HFF-Myc (cell line): ENCODE data around the gene FILIP1.

Source experiments
- DNase-seq: peaks from one replicate; pipeline ENCODE4 v3.0.0-alpha.2; 2011; ENCODE audit warnings: low read depth; ENCODE audit errors: extremely low read depth
- H3K4me3 ChIP-seq: replicated peaks from 2 replicates; pipeline ENCODE4 v1.5.1; 2011; ENCODE audit warnings: low read depth, mild to moderate bottlenecking, control low read depth, low read length
- TF ChIP-seq, protein P1 (sequence below): IDR thresholded peaks from 2 replicates; pipeline ENCODE4 v1.5.1; 2012; ENCODE audit warnings: mild to moderate bottlenecking, low read depth, low read length, control low read depth; ENCODE audit errors: missing control alignments

FILIP1 gene

DNA sequence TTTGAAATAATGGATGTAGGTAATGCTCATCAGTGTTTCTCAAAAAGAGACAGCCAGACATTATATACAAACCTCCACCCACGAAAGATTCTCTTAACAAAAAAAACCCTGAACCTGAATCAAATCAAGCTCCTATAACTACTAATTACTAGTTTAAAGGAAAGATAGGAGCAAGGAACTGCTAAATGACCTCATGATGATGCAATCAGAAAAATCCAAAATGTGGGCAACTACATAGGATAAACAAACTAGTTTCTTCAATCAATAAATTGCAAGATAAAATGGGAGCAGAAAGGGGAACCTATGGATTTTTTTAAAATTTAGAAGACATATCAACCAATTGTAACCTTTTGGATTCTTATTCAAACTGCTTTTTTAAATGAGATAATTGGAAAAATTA lies 165.8 kb downstream of the FILIP1 start:
- no peak for DNase-seq
- H3K4me3 ChIP-seq = no peak overlapping the region
- TF ChIP-seq, protein P1, sequence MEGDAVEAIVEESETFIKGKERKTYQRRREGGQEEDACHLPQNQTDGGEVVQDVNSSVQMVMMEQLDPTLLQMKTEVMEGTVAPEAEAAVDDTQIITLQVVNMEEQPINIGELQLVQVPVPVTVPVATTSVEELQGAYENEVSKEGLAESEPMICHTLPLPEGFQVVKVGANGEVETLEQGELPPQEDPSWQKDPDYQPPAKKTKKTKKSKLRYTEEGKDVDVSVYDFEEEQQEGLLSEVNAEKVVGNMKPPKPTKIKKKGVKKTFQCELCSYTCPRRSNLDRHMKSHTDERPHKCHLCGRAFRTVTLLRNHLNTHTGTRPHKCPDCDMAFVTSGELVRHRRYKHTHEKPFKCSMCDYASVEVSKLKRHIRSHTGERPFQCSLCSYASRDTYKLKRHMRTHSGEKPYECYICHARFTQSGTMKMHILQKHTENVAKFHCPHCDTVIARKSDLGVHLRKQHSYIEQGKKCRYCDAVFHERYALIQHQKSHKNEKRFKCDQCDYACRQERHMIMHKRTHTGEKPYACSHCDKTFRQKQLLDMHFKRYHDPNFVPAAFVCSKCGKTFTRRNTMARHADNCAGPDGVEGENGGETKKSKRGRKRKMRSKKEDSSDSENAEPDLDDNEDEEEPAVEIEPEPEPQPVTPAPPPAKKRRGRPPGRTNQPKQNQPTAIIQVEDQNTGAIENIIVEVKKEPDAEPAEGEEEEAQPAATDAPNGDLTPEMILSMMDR = no peak

DNA sequence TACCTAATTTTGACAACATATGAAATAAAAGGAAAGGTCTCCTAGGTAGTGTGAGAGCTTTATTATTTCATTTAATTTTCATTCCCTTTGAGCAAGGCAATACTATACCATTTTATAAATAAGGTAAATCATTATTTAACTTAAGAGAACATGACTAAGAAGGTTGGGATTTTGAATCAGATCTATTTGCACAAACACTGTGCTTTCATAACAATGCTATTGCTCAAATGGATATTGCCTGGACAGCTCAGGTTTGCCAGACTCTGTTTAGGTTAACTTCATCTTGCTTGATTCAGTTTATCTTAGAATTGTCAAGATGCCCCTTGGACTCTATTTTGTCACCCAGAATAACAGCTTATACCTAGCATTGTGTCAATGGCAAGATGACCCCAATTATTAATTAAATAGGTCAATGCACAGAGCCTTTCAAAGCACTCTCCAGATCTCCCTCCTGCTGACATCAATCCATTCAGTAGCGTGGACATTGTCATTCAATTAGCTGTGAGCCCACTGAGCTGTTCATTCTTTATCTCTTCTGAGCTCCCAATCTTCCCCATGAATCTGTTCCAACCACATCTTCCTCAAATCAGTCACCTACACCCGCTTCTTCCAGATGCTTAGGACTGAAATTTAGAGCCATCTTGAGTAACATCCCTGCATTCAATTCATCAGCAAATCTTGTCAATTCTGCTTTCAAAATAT lies 166.9 kb downstream of the FILIP1 start:
- TF ChIP-seq, protein P1 = no peak
- no peak overlapping the region for H3K4me3 ChIP-seq
- DNase-seq = no peak

DNA sequence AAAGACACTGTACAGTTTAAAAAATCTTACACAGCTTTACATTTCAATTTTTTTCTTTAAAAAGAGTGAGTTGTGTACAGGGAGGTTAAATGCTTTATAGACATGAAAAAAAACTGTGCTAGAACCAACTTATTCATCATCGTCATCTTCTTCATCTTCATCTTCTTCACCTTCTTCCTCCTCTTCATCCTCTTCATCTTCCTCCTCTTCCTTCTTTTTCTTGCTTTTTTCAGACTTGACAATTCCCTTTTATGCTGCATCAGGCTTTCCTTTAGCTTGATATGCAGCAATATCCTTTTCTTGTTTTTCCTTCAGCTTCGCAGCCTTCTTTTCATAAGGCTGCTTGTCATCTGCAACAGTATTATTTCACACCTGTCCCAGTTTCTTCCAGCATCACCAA lies 174.7 kb downstream of the FILIP1 start:
- H3K4me3 ChIP-seq = no peak overlapping the region
- TF ChIP-seq, protein P1 = no peak
- DNase-seq = no peak

DNA sequence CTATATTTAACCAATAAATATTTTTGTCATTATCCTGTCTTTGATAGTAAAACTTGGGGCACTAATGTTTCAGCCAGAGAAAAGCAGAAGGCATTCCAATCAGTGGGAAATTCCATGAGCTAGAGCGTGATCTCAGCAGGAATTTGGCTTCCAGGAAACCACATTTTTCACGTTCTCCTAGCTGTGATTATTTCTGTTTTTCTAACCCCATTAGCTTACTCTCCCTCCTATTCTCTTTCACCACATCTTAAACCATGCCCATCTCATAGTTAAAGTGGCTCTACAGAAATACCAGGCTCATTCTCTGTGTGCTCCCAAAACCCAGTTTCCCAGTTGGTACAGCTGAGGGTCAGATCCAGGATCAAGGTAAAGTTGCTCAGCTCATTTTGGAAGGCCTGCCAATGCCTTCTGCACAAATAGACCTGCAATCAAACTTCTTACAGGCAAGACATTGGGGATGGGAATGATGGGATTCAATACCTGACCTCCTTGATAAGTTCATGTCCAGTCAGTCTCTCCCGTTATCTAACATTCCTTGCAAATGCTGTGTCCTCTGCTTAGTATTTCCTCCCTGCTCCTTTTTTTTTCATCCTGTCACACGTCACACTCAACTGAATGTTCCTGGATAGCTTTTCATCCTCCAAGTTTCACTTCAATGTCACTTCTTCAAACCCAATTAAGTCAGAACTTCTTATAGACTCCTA lies 175.9 kb downstream of the FILIP1 start:
- no peak overlapping the region for H3K4me3 ChIP-seq
- DNase-seq = peak; percentile 25
- TF ChIP-seq, protein P1 = no peak

DNA sequence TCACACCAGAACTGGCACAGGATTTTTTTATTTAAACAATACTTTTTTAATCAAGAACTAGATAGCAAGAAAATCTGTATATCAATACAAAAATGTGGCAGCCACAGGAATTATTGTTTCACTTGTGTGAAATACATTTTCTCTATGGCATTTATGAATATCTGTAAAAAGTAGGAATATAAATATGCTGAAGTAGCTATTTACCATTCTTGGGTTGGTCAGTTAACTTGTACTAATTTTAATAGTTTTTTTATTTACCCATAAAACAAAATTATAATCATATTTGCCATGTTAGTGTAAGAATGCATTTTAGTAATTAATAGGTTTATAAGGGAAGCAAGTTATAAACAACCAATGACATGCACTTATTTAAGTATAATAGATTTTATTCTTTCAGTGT lies 177.6 kb downstream of the FILIP1 start:
- no peak overlapping the region for H3K4me3 ChIP-seq
- no peak for DNase-seq
- TF ChIP-seq, protein P1 = no peak

DNA sequence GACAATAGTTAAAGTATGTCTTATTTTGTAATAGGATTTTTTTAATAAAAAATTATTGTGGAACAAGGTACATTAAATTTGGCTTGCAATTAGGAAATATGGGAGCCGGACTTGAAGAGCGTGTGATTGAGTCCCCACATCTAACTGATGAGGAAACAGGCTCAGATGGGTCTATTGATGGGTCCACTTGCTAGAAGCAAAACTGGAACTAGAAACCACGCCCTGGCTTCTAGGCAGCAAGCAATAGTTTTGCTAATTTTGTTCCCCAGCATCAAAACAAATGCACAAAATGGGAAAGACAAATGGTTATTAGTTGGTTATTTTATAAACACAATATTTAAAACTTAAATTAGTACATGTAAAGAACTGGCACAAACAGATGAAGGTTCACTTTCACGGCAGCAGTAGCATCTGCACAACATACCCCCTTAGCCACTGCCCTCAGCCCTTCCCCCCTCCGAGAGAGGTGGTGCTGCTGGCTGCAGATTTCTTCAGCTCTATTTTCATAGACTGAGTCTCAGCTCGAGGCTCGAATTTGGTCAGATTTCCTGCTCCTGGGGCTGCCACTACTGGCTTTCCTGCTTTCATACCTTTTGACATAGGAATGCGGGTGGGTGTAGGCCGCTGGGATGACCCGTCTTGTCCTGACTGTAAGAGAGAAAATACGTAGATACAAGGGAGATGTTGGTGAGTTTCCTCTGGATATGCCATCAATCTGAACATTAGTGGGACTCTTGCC lies 185.2 kb downstream of the FILIP1 start:
- no peak overlapping the region for H3K4me3 ChIP-seq
- TF ChIP-seq, protein P1 = no peak
- no peak for DNase-seq
